MCF 10A (cell line): Measurements from ENCODE around the gene OTOP2. TPM values are rescaled to one million over a fixed set of nuclear protein-coding genes. Genes with fewer than 3 reads are reported as not detected.

ENCODE experiments used
- BruUV-seq: library from RNA; stranded (reverse); fragments of 400-500 nt; replicated peaks from 2 replicates; lab custom pipeline; 2021; lab: Mats Ljungman, UMichigan
- CTCF ChIA-PET: fragments of 300-600 bp; sonication (Branson Sonifier 250); formaldehyde crosslinking; extraction: SDS; loops from one replicate; lab custom pipeline; 2021; ENCODE audit warnings: antibody characterized with exemption, inconsistent platforms; lab: Yijun Ruan, JAX
- POLR2A ChIA-PET: fragments of 300-600, 350-650 bp; sonication (Branson Sonifier 250); formaldehyde crosslinking; extraction: SDS; loops from one replicate; lab custom pipeline; 2020; ENCODE audit warnings: antibody characterized with exemption, inconsistent platforms; lab: Yijun Ruan, JAX
- DNase-seq: peaks from one replicate; pipeline ENCODE4 v3.0.0-alpha.2; 2018; ENCODE audit not compliant: unreplicated experiment
- H3K27ac Mint-ChIP-seq: one replicate; pipeline ENCODE4 v1.8.0; 2022; ENCODE audit warnings: mild to moderate bottlenecking, low read depth, mixed read lengths; ENCODE audit not compliant: unreplicated experiment
- H3K27me3 Mint-ChIP-seq: one replicate; pipeline ENCODE4 v1.8.0; 2022; ENCODE audit warnings: mixed read lengths; ENCODE audit not compliant: insufficient read depth, unreplicated experiment
- H3K36me3 Mint-ChIP-seq: one replicate; pipeline ENCODE4 v1.8.0; 2022; ENCODE audit warnings: mild to moderate bottlenecking, moderate library complexity, mixed read lengths; ENCODE audit not compliant: insufficient read depth, unreplicated experiment
- H3K4me1 Mint-ChIP-seq: one replicate; pipeline ENCODE4 v1.8.0; 2022; ENCODE audit warnings: mixed read lengths; ENCODE audit not compliant: insufficient read depth, unreplicated experiment
- H3K4me3 Mint-ChIP-seq: one replicate; pipeline ENCODE4 v1.8.0; 2022; ENCODE audit warnings: mild to moderate bottlenecking, moderate library complexity, mixed read lengths; ENCODE audit not compliant: unreplicated experiment
- H3K9me3 Mint-ChIP-seq: one replicate; pipeline ENCODE4 v1.8.0; 2022; ENCODE audit warnings: mixed read lengths; ENCODE audit not compliant: unreplicated experiment
- intact Hi-C: fragments of 100-400 bp; cut with micrococcal nuclease; formaldehyde crosslinking; loops from 2 replicates; pipeline ENCODE4 v1.14.1; 2022
- total RNA-seq: library from RNA; stranded (reverse); gene quantifications from 2 replicates; pipeline ENCODE4 v1.2.3, GENCODE V29; 2022
- TF ChIP-seq, protein P1 (sequence below): fragments of 200-600 bp; IDR thresholded peaks from one replicate; pipeline ENCODE4 v1.8.0; 2022; ENCODE audit warnings: antibody characterized with exemption, mild to moderate bottlenecking; ENCODE audit not compliant: unreplicated experiment

OTOP2 gene
- total RNA-seq, 1 experiment from 2014 or later, result not detected

DNA sequence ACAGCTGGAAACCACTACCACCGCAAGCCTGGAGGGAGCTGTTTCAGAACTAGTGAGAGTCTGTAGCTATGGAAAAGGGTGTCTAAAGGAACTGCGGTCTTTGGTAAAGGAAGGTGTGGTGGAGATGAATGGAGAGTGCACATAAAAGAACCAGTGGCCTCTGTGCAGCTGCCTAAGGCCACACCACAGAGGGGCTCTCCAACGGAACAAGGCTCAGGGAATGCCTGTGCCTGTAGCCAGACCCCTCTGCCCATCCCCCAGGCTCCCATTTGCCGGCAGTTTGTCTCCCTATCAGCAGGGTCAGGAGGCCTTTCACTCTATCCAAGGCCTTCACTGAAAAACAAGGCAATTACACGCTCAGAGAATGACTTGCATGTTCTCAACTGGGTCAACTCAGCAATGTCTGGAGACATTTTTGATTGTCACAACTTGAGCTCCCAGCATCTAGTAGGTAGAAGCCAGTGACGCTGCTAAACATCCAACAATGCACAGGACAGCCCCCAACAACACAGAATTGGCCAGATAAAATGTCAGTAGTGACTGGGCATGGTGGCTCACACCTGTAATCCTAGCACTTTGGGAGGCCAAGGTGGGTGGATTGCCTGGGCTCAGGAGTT lies 48.0 kb upstream of the OTOP2 start:
- Mint-ChIP-seq H3K4me3 (no peak overlapping the region), H3K36me3 (peaks cover 15% of the 10 kb centered on the region), H3K9me3 (no peaks in the 10 kb centered on the region), H3K27me3 (no peaks in the 10 kb centered on the region), H3K4me1 (peaks cover 33% of the 10 kb centered on the region), H3K27ac (no peak overlapping the region)
- CTCF ChIA-PET, result interaction anchor here (2.8 kb wide), 1 partner anchor 11 kb away, joined by 10 read pairs; no protein-coding TSS in a partner anchor
- no TSS peak for BruUV-seq
- TF ChIP-seq, protein P1, sequence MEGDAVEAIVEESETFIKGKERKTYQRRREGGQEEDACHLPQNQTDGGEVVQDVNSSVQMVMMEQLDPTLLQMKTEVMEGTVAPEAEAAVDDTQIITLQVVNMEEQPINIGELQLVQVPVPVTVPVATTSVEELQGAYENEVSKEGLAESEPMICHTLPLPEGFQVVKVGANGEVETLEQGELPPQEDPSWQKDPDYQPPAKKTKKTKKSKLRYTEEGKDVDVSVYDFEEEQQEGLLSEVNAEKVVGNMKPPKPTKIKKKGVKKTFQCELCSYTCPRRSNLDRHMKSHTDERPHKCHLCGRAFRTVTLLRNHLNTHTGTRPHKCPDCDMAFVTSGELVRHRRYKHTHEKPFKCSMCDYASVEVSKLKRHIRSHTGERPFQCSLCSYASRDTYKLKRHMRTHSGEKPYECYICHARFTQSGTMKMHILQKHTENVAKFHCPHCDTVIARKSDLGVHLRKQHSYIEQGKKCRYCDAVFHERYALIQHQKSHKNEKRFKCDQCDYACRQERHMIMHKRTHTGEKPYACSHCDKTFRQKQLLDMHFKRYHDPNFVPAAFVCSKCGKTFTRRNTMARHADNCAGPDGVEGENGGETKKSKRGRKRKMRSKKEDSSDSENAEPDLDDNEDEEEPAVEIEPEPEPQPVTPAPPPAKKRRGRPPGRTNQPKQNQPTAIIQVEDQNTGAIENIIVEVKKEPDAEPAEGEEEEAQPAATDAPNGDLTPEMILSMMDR, result no peak
- POLR2A ChIA-PET, result interaction anchor here (0.6 to 1.8 kb wide), 2 partner anchors 100 to 246 kb away, joined by 3 to 4 read pairs; partner anchors contain the start of gene NAT9
- DNase-seq, result no peak
- intact Hi-C loops, result no loop called here

DNA sequence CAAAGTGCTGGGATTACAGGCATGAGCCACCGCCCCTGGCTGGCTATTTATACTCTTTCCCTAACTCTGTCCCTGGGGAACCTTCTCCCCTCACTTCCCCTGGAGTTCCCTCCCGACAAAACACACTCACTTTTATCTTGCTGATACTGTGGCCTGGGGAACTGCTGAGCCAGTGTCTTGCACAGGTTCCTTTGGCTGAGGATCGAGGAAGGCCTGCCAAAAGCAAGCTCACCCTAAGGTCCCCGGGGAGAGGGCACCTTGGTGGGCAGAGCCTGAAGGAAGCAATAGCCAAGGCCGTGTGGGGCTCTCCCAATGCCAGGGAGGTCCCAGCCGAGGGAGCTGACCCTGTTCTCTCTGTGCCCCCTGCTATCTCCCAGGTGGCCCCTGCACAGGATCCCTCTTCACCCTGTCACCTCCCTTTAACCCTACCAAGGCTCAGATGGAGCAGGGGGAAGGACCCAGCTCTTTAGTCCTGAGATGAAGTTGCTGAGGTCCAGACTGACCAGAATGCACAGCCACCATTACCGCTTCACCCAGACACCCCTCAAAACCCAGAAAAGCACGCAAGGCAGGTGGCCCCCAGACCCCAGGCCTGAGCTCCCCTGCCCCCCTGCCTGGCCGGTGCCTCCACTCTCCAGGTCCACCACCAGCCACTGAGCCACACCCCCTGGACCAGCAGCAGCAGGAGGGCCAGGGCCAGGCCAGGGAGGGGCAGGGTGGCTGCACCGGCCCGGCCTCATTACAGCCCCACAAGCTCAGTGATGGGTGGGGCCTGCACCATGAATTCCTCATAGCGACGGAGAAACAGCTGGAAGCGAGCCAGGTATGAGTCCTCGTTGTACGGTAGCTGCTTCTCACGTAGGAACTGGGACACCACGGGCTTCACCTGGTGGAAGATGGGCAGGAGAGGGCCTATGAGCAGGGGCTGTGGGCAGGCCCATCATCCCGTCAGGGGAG lies 46.2 kb upstream of the OTOP2 start:
- H3K9me3 Mint-ChIP-seq, result no peaks in the 10 kb centered on the region
- no peak overlapping the region for H3K4me3 Mint-ChIP-seq
- TF ChIP-seq, protein P1, result no peak
- H3K27ac Mint-ChIP-seq, result no peak overlapping the region
- intact Hi-C loops, result no loop called here
- no TSS peak for BruUV-seq
- DNase-seq, result peak; percentile 76
- CTCF ChIA-PET, result interaction anchor here (0.6 to 1.2 kb wide), 4 partner anchors 15 to 84 kb away, joined by 3 to 6 read pairs (median 3); no protein-coding TSS in a partner anchor
- peaks cover 6% of the 10 kb centered on the region for H3K36me3 Mint-ChIP-seq
- POLR2A ChIA-PET, result interaction anchor here (0.6 to 1.6 kb wide), 6 partner anchors 33 to 232 kb away, joined by 3 to 4 read pairs (median 3); partner anchors contain the start of gene ARMC7
- H3K4me1 Mint-ChIP-seq, result peaks cover 17% of the 10 kb centered on the region
- H3K27me3 Mint-ChIP-seq, result no peaks in the 10 kb centered on the region

DNA sequence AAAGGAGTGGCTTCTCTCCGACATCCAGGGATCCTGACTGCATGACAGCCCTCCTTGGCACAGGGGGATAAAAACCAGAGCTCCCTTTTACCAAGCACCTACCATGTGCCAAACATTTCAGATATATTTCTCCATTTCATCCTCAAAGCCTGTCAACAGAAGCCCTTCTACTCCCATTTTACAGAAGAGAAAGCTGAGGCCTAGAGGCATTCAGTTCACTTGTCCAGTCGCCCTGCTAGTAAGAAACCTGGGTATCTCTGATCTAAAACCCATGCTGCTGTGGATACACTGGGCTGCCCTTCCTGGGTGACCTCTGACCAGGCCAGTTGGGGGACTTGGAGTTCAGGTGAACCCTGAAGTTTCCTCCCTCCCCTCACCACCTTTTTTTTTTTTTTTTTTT lies 45.4 kb upstream of the OTOP2 start:
- no peak for DNase-seq
- CTCF ChIA-PET, result interaction anchor here (0.6 to 1.1 kb wide), 2 partner anchors 17 to 79 kb away, joined by 3 to 6 read pairs; no protein-coding TSS in a partner anchor
- intact Hi-C loops, result no loop called here
- H3K36me3 Mint-ChIP-seq, result no peaks in the 10 kb centered on the region
- TF ChIP-seq, protein P1, result no peak
- no peak overlapping the region for H3K4me3 Mint-ChIP-seq
- POLR2A ChIA-PET, result interaction anchor here (0.6 to 1.6 kb wide), 5 partner anchors 32 to 149 kb away, joined by 3 to 4 read pairs (median 3); no protein-coding TSS in a partner anchor
- no peaks in the 10 kb centered on the region for H3K9me3 Mint-ChIP-seq
- H3K27me3 Mint-ChIP-seq, result no peaks in the 10 kb centered on the region
- H3K4me1 Mint-ChIP-seq, result peaks cover 17% of the 10 kb centered on the region
- BruUV-seq, result no TSS peak
- H3K27ac Mint-ChIP-seq, result no peak overlapping the region
